ENCODE results near the gene TSPAN5.

The TSPAN5 gene

DNA sequence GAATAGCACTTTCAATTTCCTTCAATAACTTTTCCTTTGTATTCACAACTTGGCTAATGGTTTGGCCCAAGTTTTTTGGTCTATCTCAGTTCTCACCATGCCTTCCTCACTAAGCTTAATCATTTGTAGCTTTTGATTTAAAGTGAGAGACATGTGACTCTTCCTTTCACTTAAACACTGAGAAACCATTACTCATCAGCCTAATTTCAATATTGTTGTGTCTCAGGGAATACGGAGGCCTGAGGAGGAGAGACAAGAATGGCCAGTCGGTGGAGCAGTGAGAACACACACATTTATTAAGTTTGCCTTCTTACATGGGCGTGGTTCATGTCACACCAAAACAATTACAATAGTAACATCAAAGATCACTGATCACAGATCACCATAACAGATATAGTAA, 56.7 kb downstream of the TSPAN5 start:
- no peak for DNase-seq (ENCODE audit: low read depth in 1 of 2, low spot score in 1 of 2)

- no peak for DNase-seq (ENCODE audit: low read depth in 1 of 2, low spot score in 1 of 2)
These were observed 58.7 kb downstream of the TSPAN5 start for GRCh38 chr4:98599617-98600205.

GRCh38 chr4:98586962-98587354, 71.5 kb downstream of the TSPAN5 start:
- no peak for DNase-seq (ENCODE audit: low read depth in 1 of 2, low spot score in 1 of 2)

DNA sequence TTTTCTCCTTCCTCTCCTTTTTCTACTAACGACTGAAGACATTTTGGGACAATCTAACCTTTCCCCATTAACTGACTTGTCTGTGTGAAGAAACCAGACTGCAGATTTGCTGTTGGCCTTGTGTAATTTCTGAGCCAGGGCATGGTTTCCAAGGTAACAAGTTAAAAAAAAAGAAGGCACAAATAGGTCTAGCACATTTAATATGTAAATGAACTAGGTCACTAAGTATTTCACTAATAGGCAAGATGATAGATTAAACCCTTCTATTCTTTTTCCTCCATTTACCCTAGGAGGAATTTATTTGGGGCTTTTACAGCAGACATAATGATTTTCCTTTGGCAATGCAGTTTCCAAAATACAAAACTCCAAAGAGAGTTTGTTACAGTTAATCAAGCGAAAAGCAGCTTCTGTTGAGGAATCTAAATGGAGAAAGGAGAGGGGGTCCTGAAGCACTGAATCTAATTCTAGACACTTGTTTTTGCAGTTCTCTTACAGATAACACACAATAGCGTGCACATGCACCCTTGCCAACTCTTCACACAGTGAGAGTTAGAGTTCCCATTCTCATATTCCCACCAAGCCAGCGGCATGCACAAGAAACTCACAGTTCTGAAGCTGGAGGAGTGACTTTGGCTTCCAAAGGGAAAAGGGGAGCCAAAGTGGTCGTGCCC, 72.0 kb downstream of the TSPAN5 start:
- DNase-seq (ENCODE audit: low read depth in 1 of 2, low spot score in 1 of 2): no peak

GRCh38 chr4:98585596-98585995, 72.8 kb downstream of the TSPAN5 start:
- no peak for DNase-seq (ENCODE audit: low read depth in 1 of 2, low spot score in 1 of 2)

DNA sequence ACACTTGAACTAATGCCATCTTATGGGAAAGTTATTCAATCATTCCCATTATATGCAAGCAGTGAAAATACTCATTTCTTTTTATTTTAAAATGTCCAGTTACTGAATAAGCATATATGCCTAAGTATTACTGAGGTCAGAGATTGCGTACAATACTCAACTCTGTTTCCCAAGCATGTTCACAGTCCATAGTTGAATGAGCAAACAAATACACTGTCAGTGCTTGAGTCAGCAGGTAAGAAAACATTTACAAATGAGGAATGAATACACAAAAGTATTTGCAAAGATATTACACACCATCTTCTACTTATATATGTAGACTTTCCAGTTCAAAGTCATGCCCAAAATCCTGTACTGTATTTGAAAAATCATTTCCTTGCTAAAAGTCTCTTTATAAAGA, 74.1 kb downstream of the TSPAN5 start:
- no peak for DNase-seq (ENCODE audit: low read depth in 1 of 2, low spot score in 1 of 2)

DNA sequence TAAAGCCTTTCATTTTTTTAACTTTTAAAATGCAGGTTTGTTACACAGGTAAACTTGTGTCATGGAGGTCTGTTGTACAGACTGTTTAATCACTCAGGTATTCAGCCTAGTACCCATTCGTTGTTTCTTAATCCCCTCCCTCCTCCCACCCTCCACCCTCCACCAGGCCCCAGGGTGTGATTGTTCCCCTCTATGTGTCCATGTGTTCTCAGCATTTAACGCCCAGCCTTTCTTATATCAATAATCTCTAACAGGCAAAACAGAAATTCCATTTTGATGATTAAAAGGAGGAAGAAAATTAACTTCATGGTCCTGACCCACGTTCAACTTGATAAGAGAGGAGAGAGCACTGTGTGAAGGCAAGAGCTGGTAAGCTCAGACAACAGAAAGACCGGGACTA, 75.1 kb downstream of the TSPAN5 start:
- no peak for DNase-seq (ENCODE audit: low read depth in 1 of 2, low spot score in 1 of 2)

DNA sequence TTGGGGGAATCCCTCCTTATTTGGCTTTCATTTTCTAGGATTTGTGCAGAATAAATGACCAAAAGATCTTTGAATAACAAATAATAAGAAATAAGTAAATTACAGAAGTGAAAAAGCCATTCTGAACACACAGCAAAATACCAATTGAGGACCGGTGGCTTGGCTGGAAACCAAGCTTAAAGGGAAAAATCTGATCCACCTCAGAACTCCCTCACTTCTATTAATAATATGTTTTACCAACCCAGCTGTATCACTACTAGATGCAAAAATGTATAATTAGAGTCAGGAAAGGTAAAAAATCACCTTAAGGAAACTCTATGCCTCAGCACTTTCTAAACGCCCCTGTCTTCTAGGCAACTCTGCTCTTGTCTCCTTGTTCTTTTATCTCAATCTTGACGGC, 77.3 kb downstream of the TSPAN5 start:
- no peak for DNase-seq (ENCODE audit: low read depth in 1 of 2, low spot score in 1 of 2)

DNA sequence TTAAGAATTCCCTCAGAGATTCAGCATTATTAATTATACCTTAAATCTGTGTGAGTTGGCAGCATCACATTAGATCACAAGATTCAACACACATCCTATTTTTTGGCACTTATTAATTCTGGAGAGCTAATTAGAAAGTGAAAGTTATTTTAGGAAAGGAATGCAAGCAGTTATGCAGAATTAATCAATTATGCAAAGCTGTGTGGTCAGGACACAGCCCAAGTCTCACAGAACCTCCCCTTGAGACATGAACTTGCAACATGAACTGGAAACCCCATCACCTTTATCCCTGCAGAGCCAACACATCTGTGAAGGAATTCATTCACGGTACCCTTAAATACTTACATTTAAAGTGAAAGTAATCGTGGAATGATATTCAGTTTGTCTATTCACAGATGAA, 80.5 kb downstream of the TSPAN5 start:
- DNase-seq (ENCODE audit: low read depth in 1 of 2, low spot score in 1 of 2): no peak

DNA sequence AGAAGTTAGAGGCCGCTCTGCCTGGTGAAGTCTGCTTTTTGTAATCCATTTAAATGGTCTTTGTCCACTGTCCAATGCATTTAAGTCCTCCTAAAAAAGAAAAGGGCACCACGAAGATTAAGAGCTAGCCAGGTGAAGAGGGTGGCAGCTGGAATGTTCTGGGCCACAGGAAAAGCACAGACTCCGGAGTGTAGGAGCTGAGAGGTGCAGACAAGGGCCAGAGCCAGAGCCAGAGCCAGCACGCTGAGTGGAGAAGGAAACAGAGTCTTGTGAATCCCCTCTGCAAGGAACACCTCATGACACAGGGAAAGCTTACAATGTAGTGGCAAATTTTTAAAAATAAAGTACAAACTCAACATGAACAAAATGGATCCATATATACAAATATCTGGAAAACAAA, 83.6 kb downstream of the TSPAN5 start:
- no peak for DNase-seq (ENCODE audit: low read depth in 1 of 2, low spot score in 1 of 2)

GRCh38 chr4:98573791-98574190, 84.6 kb downstream of the TSPAN5 start:
- no peak for DNase-seq (ENCODE audit: low read depth in 1 of 2, low spot score in 1 of 2)

- DNase-seq (ENCODE audit: low read depth in 1 of 2, low spot score in 1 of 2): no peak
These were observed 85.7 kb downstream of the TSPAN5 start for GRCh38 chr4:98572697-98573096.

DNA sequence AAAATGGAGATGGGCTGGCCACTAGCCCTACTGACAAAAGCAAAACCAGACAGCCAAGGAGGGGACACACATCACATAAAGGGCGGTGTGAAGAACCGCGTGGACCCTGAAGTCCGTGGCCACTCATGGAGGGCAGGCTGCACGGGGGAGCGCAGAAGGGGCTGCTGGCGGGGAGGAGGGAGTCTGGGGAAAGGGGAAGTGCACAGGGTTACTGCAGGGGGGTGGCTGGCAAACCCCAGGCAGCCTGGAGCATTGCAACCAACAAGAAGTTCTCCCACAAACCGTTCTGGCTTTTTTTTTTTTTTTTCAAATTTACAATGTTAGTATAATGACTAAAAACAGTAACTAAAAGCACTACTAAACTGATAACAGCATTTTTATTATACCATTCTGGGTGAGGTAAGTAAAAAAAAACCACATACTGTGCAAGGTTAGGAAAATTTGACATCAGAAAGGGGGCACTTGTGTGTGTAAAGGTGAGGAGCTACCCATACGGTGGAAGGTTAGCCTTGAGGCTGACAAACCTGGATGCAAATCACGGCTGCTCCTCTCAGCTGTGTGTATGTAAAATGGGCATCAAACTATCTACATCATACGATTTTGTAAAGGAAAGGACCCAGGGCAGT, 87.1 kb downstream of the TSPAN5 start:
- DNase-seq (ENCODE audit: low read depth in 1 of 2, low spot score in 1 of 2): no peak

DNA sequence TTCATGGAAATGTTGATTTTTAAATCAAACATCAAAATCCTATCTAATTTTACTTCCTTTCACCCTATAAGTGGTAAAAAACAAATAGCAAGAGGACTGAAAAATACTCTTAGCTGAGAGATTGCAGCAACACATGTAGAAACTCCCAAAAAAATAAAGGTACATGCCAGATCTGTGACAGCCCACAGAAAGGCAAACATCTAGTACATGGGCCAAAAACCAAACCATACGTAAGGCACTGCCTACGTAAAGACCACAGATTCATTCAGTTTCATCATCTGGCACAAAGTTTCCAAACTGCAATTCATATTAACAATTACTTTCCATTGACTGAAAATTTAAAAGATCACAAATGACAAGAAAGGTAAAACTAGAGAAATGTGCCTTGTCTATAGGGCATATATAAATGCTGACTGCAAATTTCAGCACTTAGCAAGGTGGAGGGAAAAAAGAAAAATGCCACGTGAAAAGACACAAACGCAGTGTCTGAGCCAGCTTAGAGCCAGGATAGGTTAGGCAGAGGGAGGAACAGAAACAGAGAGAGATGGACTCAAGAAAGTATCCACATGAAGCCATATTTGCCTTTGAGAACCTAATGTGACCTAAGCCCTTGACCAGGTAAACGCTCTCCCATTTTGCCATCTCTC, 88.1 kb downstream of the TSPAN5 start:
- no peak for DNase-seq (ENCODE audit: low read depth in 1 of 2, low spot score in 1 of 2)

GRCh38 chr4:98568941-98569663, 89.3 kb downstream of the TSPAN5 start:
- no peak for DNase-seq (ENCODE audit: low read depth in 1 of 2, low spot score in 1 of 2)

GRCh38 chr4:98567611-98568010, 90.8 kb downstream of the TSPAN5 start:
- DNase-seq (ENCODE audit: low read depth in 1 of 2, low spot score in 1 of 2): no peak

DNA sequence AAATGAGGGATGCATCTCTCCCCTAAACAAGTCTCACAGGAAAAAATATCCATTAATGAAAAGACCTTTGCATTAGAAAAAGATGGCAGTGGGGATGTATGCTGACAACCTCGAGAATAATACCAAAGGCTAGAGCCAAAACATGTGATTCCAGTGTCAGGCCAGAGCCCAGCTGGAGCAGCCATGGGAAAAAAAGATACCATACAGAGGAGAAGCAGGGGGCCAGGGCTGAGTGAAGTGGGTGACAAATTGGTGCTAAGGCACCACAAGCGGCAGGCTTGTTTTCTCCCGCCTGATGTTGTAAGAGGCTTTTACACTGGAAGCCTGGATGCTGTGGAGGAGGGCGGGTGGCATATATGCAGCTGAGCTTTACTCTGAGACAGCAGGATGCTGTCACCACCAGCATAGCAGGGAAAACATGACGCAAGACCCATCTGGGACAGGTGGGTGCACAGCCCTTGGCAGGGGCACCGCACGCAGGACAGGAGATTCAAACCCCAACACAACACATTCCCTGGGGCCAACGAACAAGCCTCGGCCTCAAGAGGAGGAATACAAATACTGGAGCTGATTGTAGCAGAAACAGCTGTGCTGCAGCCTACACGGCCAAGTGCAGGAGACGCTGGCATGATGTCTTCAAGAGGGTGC, 91.9 kb downstream of the TSPAN5 start:
- DNase-seq (ENCODE audit: low read depth in 1 of 2, low spot score in 1 of 2): no peak

GRCh38 chr4:98565681-98566301, 92.6 kb downstream of the TSPAN5 start:
- no peak for DNase-seq (ENCODE audit: low read depth in 1 of 2, low spot score in 1 of 2)

DNA sequence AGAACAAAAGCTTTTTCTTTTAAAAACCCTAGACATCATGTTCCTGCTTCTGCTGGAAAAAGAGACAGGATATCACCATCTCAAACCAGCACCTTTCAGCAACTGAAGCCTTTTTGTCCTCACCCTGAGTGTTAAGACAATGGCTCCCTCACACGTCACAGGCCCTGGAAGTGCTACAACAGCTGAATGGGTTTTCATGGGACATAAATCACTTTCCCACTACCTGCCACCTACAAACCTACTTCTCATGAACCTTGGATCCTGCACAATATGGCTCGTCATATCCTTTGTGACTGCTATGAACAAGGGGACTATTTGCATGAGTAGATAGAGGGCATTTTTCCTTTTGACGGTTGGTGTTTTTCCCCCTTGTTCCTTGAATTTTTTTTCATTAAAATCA, 93.6 kb downstream of the TSPAN5 start:
- no peak for DNase-seq (ENCODE audit: low read depth in 1 of 2, low spot score in 1 of 2)

GRCh38 chr4:98560321-98560720, 98.1 kb downstream of the TSPAN5 start:
- DNase-seq (ENCODE audit: low read depth in 1 of 2, low spot score in 1 of 2): no peak
